Activated naive CD4-positive, alpha-beta T cell treated with anti-CD3 and anti-CD28 coated beads, Interleukin-2, amount 50 U/mL, for 24 hours (primary cell): ENCODE results near the gene PIP5K1B.

Source experiments
- H3K27ac Mint-ChIP-seq: one replicate; pipeline ENCODE4 v1.8.0; 2021; ENCODE audit warnings: mild to moderate bottlenecking, mixed read lengths
- H3K27me3 Mint-ChIP-seq: one replicate; pipeline ENCODE4 v1.8.0; 2021; ENCODE audit warnings: mixed read lengths
- H3K36me3 Mint-ChIP-seq: one replicate; pipeline ENCODE4 v1.8.0; 2021; ENCODE audit warnings: mixed read lengths
- H3K4me1 Mint-ChIP-seq: one replicate; pipeline ENCODE4 v1.8.0; 2021; ENCODE audit warnings: mixed read lengths
- H3K4me3 Mint-ChIP-seq: one replicate; pipeline ENCODE4 v1.8.0; 2021; ENCODE audit warnings: mild to moderate bottlenecking, mixed read lengths
- H3K9me3 Mint-ChIP-seq: one replicate; pipeline ENCODE4 v1.8.0; 2021; ENCODE audit warnings: mixed read lengths

The PIP5K1B gene

DNA sequence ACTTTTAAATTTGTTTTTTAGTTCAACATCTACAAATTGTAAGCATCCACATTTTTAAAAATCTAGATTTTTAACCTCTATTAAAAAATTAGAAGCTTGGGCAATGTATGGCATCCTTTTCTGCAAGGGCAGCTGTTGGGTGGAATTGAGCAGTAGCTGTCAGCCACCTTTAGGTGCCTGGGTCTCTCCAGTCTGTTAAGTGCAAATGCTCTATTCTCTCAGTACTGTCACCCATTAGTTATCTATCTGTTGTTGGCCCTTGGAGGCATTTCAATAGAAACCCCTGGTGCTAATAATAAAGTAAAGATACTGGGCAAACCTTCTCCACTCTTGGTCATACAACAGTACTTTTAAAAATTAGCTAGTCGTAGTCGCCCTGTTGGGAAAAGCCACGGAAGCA, 63.6 kb downstream of the PIP5K1B start:
- Mint-ChIP-seq H3K9me3 (no peaks in the 10 kb centered on the region), H3K4me1 (no peaks in the 10 kb centered on the region), H3K27ac (no peak overlapping the region), H3K27me3 (peaks cover 5% of the 10 kb centered on the region), H3K36me3 (no peaks in the 10 kb centered on the region), H3K4me3 (no peak overlapping the region)

DNA sequence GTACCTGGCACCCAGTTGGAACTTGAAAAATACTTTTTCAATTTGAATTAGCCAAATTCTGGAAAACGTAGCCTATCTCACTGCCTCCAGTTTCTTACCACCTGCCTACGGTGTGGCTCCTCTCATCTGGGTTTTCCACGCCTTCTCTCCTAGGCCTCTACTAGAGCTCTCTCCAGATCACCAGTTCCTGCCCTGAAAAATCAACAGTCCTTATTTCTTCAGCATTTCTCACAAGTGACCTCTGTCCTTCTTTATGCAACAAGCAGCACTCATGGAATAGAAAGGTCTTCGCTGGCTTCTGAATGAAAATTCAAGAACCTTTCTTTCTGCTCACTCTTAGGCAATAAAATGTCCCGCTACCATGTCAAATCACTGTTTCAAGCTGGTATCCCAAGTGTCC, 64.8 kb downstream of the PIP5K1B start:
- peaks cover 5% of the 10 kb centered on the region for H3K27me3 Mint-ChIP-seq
- H3K9me3 Mint-ChIP-seq, result no peaks in the 10 kb centered on the region
- peak overlapping the region; percentile 14 for H3K27ac Mint-ChIP-seq
- no peaks in the 10 kb centered on the region for H3K36me3 Mint-ChIP-seq
- H3K4me3 Mint-ChIP-seq, result no peak overlapping the region
- H3K4me1 Mint-ChIP-seq, result no peaks in the 10 kb centered on the region

- Mint-ChIP-seq H3K27me3 (peaks cover 5% of the 10 kb centered on the region), H3K4me1 (no peaks in the 10 kb centered on the region), H3K4me3 (no peak overlapping the region), H3K9me3 (no peaks in the 10 kb centered on the region), H3K36me3 (no peaks in the 10 kb centered on the region), H3K27ac (no peak overlapping the region)
Measured at GRCh38 chr9:68771376-68771775, 66.3 kb downstream of the PIP5K1B start.

DNA sequence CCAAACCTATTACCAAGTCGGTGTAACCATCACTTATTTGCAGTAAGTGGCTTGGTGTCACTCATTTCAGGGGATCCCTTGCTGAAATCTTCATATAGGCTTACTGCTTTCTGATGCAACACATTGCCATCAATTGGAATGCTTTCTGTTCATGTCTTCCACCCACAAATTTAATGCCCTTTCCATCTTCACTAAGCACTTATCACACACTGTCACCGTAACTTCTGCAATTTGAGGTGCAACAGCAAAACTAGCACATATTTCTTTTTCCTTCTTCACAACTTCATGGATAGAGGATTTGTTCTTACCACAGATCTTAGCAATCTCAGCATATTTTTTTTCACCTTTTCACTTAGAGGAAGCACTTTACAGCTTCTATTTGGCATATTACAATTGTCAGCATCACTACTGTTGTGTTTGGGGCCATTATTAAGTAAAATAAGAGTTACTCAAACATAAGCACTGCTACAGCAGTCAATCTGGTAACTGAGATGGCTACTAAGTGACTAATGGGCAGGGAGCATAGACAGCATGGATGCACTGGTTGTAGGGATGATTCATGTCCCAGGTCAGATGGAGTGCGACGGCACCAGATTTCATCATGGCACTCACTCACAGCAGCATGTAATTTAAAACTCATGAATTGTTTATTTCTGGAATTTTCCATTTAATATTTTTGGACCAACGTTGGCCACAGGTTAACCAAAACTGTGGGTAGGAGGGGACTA, 70.1 kb downstream of the PIP5K1B start:
- Mint-ChIP-seq H3K4me3 (no peak overlapping the region), H3K27me3 (peaks cover 2% of the 10 kb centered on the region), H3K4me1 (no peaks in the 10 kb centered on the region), H3K27ac (no peak overlapping the region), H3K9me3 (no peaks in the 10 kb centered on the region), H3K36me3 (no peaks in the 10 kb centered on the region)

DNA sequence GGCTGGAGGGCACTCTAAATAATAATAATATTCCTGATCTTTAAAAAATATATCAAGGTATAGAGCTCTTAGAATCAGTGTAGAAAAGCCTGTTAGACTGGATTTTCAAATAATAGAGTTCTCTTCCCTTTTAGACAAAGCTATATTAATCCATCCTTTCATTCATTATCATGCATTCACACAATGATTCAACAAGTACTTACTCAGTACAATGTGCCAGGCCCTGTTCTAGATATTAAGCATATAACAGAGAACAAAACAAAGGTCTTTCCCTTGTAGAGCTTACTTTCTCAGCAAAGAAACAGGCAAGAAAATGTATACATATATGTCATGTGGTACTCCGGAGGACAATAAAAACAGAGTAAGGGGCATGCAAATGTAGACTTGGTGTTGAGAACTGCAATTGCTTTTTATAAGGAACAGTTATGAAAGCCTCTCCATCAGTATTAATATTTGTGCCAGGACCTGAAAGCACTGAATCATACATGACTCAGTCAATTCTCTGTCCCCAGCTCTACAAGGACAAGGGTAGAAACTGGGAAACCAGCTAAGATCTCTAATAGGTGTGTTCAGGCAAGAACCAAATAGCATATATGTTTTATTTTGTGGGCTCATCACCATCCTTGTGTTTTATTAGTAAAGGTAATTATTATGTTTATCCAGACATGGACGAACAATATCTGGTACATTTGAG, 72.2 kb downstream of the PIP5K1B start:
- H3K27me3 Mint-ChIP-seq, result no peaks in the 10 kb centered on the region
- no peak overlapping the region for H3K27ac Mint-ChIP-seq
- H3K9me3 Mint-ChIP-seq, result no peaks in the 10 kb centered on the region
- no peak overlapping the region for H3K4me3 Mint-ChIP-seq
- H3K4me1 Mint-ChIP-seq, result peaks cover 5% of the 10 kb centered on the region
- no peaks in the 10 kb centered on the region for H3K36me3 Mint-ChIP-seq

DNA sequence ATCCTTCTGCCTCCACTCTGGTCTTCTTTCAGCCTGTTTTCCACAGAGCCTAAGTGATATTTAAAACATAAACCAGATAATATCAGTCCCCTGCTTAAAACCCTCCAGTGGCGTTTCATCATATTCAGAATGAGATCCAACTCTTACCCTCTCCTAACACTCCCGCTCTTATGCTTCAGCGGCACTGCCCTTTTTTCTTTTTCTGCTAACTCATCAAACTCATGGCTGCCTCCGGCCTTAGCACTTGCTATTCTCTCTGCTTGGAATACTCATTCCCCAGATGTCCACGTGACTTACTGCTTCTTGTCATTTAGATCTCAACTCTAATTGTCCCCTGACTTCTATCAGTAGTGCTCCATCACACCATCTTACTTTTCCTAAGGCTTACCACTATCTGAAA, 73.6 kb downstream of the PIP5K1B start:
- no peaks in the 10 kb centered on the region for H3K27me3 Mint-ChIP-seq
- no peak overlapping the region for H3K4me3 Mint-ChIP-seq
- no peaks in the 10 kb centered on the region for H3K36me3 Mint-ChIP-seq
- H3K4me1 Mint-ChIP-seq, result peaks cover 5% of the 10 kb centered on the region
- H3K27ac Mint-ChIP-seq, result no peak overlapping the region
- no peaks in the 10 kb centered on the region for H3K9me3 Mint-ChIP-seq

DNA sequence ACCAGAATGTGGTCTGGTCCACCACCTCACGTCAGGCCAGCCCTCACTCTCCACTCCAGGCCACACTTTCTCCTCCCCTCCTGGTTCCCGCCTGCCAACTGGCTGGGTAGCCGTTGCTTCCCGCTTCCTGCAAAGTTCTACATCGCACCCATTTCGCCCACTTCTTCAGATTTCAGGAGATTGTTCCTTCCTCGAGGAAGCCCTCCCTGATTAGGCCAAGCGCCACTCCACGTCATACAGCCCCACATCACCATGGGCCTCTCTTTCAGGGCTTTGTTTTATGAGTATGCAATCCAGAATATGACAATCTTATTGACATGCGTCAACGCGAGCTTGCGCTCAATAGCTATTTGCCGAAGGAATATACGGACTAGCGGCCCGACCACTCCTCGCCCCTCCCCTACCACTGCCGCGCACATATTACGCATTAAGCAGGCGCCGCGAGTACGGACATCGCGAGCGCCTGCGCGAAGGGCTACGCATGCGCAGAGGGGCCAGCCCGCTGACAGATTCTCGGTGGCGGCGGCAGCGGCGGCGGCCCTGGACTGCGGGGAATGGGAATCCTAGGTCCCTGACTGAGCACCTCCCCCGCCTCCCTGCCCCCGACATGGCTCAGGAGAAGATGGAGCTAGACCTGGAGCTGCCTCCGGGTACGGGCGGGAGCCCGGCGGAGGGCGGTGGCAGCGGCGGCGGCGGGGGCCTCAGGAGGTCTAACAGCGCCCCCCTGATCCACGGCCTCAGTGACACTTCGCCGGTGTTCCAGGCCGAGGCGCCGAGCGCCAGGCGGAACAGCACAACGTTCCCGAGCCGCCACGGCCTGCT, 74.7 kb downstream of the PIP5K1B start:
- Mint-ChIP-seq H3K4me1 (peaks cover 5% of the 10 kb centered on the region), H3K36me3 (no peaks in the 10 kb centered on the region), H3K27me3 (no peaks in the 10 kb centered on the region), H3K4me3 (no peak overlapping the region), H3K27ac (no peak overlapping the region), H3K9me3 (no peaks in the 10 kb centered on the region)

DNA sequence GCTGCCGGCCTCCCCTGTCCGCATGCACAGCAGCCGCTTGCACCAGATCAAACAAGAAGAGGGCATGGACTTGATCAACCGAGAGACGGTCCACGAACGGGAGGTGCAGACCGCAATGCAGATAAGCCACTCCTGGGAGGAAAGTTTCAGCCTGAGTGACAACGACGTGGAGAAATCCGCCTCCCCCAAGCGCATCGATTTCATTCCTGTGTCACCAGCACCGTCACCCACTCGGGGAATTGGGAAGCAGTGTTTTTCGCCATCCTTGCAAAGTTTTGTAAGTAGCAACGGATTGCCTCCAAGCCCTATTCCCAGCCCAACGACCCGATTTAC, 75.3 kb downstream of the PIP5K1B start:
- H3K27ac Mint-ChIP-seq, result no peak overlapping the region
- peaks cover 5% of the 10 kb centered on the region for H3K4me1 Mint-ChIP-seq
- H3K4me3 Mint-ChIP-seq, result no peak overlapping the region
- H3K27me3 Mint-ChIP-seq, result no peaks in the 10 kb centered on the region
- no peaks in the 10 kb centered on the region for H3K36me3 Mint-ChIP-seq
- no peaks in the 10 kb centered on the region for H3K9me3 Mint-ChIP-seq

GRCh38 chr9:68780720-68781119, 75.7 kb downstream of the PIP5K1B start:
- H3K4me3 Mint-ChIP-seq, result no peak overlapping the region
- H3K9me3 Mint-ChIP-seq, result no peaks in the 10 kb centered on the region
- no peak overlapping the region for H3K27ac Mint-ChIP-seq
- no peaks in the 10 kb centered on the region for H3K36me3 Mint-ChIP-seq
- H3K27me3 Mint-ChIP-seq, result no peaks in the 10 kb centered on the region
- peaks cover 5% of the 10 kb centered on the region for H3K4me1 Mint-ChIP-seq

- no peak overlapping the region for H3K27ac Mint-ChIP-seq
- H3K9me3 Mint-ChIP-seq, result no peaks in the 10 kb centered on the region
- no peaks in the 10 kb centered on the region for H3K27me3 Mint-ChIP-seq
- H3K4me3 Mint-ChIP-seq, result peak overlapping the region; percentile 60
- H3K4me1 Mint-ChIP-seq, result peaks cover 5% of the 10 kb centered on the region
- no peaks in the 10 kb centered on the region for H3K36me3 Mint-ChIP-seq
Measured at GRCh38 chr9:68781928-68782327, 76.9 kb downstream of the PIP5K1B start.

DNA sequence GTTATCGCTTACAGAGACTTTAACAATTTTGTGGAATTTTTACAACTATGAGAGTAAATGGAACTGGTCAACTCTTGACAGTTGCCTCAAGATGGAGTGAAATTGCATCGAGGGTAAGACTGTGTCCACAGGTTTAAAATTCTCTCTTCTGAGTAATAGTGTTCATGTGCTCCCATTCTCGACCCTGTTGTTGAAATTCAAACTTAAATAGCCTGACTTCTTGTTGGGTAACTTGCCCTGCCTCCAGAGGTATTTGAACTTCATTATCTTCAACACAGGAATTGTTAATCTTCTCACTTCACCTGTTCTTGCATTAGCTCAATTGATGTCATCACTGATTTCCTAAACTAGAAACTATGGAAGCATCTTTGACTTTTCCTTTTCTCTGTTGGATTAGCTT, 77.5 kb downstream of the PIP5K1B start:
- Mint-ChIP-seq H3K9me3 (no peaks in the 10 kb centered on the region), H3K4me3 (no peak overlapping the region), H3K27me3 (no peaks in the 10 kb centered on the region), H3K4me1 (peaks cover 5% of the 10 kb centered on the region), H3K27ac (no peak overlapping the region), H3K36me3 (no peaks in the 10 kb centered on the region)

GRCh38 chr9:68785965-68786364, 80.9 kb downstream of the PIP5K1B start:
- Mint-ChIP-seq H3K27me3 (no peaks in the 10 kb centered on the region), H3K36me3 (no peaks in the 10 kb centered on the region), H3K9me3 (no peaks in the 10 kb centered on the region), H3K27ac (peak overlapping the region; percentile 8), H3K4me1 (peaks cover 5% of the 10 kb centered on the region), H3K4me3 (no peak overlapping the region)

- Mint-ChIP-seq H3K27ac (no peak overlapping the region), H3K27me3 (no peaks in the 10 kb centered on the region), H3K4me3 (no peak overlapping the region), H3K36me3 (no peaks in the 10 kb centered on the region), H3K4me1 (no peaks in the 10 kb centered on the region), H3K9me3 (no peaks in the 10 kb centered on the region)
Measured at GRCh38 chr9:68791169-68791568, 86.1 kb downstream of the PIP5K1B start.

DNA sequence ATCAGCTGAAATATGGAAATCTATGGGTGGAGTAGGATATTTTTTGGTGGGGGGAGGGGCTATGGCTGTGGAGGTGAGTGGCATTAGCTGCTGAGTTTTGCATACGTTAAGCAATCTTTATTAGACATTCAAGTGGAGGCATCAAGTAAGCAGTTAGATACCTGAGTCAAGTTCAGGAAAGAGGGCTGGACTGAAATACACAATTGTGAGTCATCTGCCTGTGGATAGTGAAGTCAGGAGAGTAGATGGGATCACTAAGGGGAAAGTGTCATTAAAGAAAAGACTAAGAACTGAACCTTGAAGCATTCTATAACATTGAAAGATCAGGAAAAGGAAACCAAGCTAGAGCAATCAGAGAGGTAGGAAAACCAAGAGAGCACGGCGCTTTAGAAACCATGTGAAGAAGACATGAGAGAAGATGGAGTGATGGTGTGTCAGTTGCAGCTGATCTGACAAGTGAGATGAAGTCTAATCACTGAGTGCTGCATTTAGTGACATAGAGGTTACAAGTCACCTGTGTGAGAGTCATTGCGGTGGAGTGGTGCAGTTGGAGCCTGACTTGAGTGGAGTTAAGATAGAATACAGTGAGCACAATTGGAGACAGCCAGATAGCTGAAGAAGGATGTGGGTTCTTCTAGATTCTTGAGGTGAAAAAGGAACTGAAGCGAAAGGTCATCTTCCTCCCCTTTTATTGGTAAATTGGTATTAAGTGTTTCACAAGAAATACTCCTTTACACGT, 88.7 kb downstream of the PIP5K1B start:
- no peaks in the 10 kb centered on the region for H3K9me3 Mint-ChIP-seq
- H3K36me3 Mint-ChIP-seq, result no peaks in the 10 kb centered on the region
- peaks cover 4% of the 10 kb centered on the region for H3K4me1 Mint-ChIP-seq
- H3K4me3 Mint-ChIP-seq, result no peak overlapping the region
- no peak overlapping the region for H3K27ac Mint-ChIP-seq
- H3K27me3 Mint-ChIP-seq, result no peaks in the 10 kb centered on the region

DNA sequence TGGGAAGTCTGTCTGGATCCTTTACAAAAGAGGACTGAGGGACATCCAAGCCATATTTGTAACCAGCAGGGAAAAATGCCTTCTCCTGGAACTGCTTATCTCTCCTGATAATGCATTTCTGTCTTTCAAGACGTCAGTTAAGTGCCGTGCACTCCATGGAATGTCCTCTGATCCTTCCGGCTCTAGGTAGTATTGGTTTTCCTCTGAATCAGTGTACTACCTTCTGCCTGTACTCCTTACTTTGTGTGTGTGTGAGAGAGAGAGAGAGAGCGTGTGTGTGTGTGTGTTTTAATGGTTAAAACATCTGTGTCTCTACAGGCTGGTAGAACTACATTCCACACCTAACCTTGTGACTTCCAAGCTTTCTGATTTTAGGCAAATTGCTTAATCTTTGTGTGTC, 89.9 kb downstream of the PIP5K1B start:
- Mint-ChIP-seq H3K9me3 (no peaks in the 10 kb centered on the region), H3K36me3 (no peaks in the 10 kb centered on the region), H3K4me3 (no peak overlapping the region), H3K27me3 (no peaks in the 10 kb centered on the region), H3K4me1 (peaks cover 4% of the 10 kb centered on the region), H3K27ac (no peak overlapping the region)
